Measurements from ENCODE around the gene FRMD4A. TPM values are rescaled to one million over a fixed set of nuclear protein-coding genes. Genes with fewer than 3 reads are reported as not detected.

Gene FRMD4A
- total RNA-seq, 2 donors from 2014 or later = 18.9 to 46.1 TPM

DNA sequence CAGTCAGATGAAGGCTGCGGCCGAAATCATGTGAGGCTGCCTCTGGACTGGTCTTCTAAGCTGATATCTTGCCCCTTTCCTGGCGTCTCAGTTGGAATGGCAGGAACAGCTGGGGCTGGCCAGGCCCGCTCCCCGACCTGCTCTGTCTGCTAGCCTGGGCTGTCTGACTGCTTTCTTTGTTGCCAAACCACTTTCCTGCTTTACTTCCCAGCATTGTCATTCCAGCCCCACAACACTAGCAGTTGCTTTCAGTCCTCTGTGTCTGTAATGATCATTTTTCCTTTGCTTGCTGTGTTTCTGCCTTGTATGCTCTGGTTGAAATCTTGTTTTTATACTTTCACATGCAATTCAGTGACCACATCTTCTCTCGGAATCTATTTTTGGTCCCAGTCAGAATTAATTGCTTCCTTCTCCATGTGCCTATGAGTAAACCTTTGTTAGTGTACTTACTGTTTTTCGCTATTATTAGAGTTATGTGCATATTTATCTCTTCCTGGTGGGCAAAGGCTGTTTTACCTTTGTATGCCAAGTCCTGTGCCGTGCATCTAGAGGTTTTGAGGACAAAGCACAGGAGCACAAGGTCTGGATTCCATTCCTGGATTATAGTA lies 722.4 kb downstream of the FRMD4A start:
- intact Hi-C loops (cut with DNase I) = no loop called here
- peaks cover 0 to 17% of the 10 kb centered on the region in 2 donors for H3K36me3 ChIP-seq (replicated peaks in 1 of 2; ENCODE audit: insufficient read depth in 1 of 2, low read depth in 2 of 2)
- peak overlapping the region in 3 of 4 donors; percentile 49 to 59 (median 58) for H3K27ac ChIP-seq
- ATAC-seq = peak; percentile 65
- H3K4me1 ChIP-seq = no peaks in the 10 kb centered on the region
- no peaks in the 10 kb centered on the region for H3K27me3 ChIP-seq
- DNase-seq = peak in 3 of 4 donors; percentile 15 to 28 (median 18)
- H3K4me3 ChIP-seq = no peak overlapping the region
- WGBS, 2 donors = 63 to 65% methylated on average over 8 of the region's 8 CpGs
- H3K9me3 ChIP-seq = no peaks in the 10 kb centered on the region
- TF ChIP-seq, protein P1, sequence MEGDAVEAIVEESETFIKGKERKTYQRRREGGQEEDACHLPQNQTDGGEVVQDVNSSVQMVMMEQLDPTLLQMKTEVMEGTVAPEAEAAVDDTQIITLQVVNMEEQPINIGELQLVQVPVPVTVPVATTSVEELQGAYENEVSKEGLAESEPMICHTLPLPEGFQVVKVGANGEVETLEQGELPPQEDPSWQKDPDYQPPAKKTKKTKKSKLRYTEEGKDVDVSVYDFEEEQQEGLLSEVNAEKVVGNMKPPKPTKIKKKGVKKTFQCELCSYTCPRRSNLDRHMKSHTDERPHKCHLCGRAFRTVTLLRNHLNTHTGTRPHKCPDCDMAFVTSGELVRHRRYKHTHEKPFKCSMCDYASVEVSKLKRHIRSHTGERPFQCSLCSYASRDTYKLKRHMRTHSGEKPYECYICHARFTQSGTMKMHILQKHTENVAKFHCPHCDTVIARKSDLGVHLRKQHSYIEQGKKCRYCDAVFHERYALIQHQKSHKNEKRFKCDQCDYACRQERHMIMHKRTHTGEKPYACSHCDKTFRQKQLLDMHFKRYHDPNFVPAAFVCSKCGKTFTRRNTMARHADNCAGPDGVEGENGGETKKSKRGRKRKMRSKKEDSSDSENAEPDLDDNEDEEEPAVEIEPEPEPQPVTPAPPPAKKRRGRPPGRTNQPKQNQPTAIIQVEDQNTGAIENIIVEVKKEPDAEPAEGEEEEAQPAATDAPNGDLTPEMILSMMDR (IDR thresholded peaks at IDR 0.05) = no peak
- peak in 1 of 3 donors; percentile 12 for TF ChIP-seq POLR2A (IDR thresholded peaks at IDR 0.05)

DNA sequence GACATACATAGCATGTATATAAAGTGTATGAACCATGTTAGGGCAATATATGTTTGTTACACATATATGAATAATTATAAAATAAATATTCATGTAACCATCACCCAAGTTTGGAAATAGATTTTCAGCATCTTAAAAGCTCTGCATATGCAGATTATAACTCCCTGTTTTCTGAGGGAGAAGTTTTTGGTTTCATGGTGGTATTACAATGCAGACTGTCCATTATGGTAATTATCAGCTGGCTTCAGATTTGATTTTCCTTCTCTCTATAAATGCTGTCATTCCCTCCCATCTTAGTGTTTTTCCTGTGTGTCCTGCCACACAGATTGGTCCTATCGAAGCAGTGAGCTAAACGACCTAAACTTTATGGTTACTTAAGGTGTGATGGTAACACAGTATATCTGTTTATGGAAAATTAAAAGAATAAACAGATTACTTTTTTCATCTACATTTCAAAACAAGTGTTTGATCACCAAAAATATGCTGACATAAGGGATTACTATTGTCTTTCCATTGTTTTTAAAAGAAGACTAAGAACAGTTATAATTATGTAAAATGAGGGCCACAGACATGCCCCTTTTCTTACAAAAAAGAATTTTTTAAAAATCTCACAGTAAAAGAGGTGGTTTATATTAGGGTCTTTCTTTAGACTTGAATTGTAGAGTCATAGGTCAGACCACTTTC lies 726.2 kb downstream of the FRMD4A start:
- DNase-seq (no peak), ATAC-seq (no peak)
- Histone ChIP-seq H3K36me3 (replicated peaks in 1 of 2; ENCODE audit: insufficient read depth in 1 of 2, low read depth in 2 of 2) (peaks cover 0 to 9% of the 10 kb centered on the region in 2 donors), H3K4me1 (no peaks in the 10 kb centered on the region), H3K4me3 (no peak overlapping the region), H3K27ac (no peak overlapping the region), H3K27me3 (no peaks in the 10 kb centered on the region), H3K9me3 (no peaks in the 10 kb centered on the region)
- WGBS, 2 donors = 75 to 84% methylated on average over 2 of the region's 2 CpGs
- TF ChIP-seq POLR2A (IDR thresholded peaks at IDR 0.05) = no peak
- TF ChIP-seq, protein P1 (IDR thresholded peaks at IDR 0.05) = no peak
- intact Hi-C loops (cut with DNase I) = no loop called here

DNA sequence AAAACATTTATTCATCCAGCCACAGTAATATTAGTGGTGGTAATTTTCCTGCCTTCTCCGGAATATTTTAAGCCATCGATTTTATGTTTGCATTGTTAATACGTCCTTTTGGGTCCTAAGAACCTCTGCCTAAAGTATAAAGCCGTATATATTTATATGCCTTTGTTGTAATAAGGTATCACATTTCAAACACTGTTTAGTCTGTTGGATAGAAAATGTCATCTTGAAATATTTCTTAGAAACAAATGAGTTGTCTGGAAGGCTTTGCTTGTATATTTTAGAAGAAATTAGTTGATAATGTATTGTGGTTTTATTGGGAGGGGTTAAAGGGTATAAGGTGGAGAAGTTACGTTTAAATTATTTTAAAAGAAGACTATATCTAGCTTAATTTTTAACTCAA lies 732.8 kb downstream of the FRMD4A start:
- no peaks in the 10 kb centered on the region for H3K9me3 ChIP-seq
- no peak for DNase-seq

DNA sequence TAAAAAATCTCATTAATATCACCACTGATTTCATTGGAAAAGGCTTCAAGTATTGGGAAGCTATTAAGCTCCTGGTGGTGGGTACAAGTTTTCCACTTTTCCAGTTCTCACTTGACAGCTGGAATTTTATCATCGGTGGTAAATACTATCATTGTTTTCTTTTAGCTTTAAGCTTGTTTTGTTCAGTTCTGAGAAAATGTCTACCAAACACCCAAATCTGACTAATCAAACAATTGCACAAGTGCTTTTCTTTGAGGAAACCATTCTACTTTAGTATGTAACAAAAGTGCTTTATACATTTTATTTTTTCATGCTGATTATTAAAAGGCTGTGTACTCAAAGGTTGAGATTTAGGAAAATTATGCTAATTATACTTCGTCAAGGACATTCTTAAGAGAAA lies 736.1 kb downstream of the FRMD4A start:
- Histone ChIP-seq H3K27ac (no peak overlapping the region), H3K36me3 (replicated peaks in 1 of 2; ENCODE audit: insufficient read depth in 1 of 2, low read depth in 2 of 2) (peaks cover 0 to 2% of the 10 kb centered on the region in 2 donors), H3K4me1 (peaks cover 9% of the 10 kb centered on the region), H3K4me3 (no peak overlapping the region), H3K9me3 (no peaks in the 10 kb centered on the region), H3K27me3 (no peaks in the 10 kb centered on the region)
- ATAC-seq (no peak), DNase-seq (no peak)
- intact Hi-C loops (cut with DNase I) = no loop called here
- no peak for TF ChIP-seq POLR2A (IDR thresholded peaks at IDR 0.05)
- TF ChIP-seq, protein P1 (IDR thresholded peaks at IDR 0.05) = no peak
- 50% methylated on average over 2 of the region's 2 CpGs for WGBS, 2 donors

More for the DNA sequence above, 732.8 kb downstream of the FRMD4A start:
- Histone ChIP-seq H3K4me1 (peaks cover 9% of the 10 kb centered on the region), H3K36me3 (replicated peaks in 1 of 2; ENCODE audit: insufficient read depth in 1 of 2, low read depth in 2 of 2) (peaks cover 0 to 1% of the 10 kb centered on the region in 2 donors), H3K4me3 (no peak overlapping the region), H3K27me3 (no peaks in the 10 kb centered on the region), H3K27ac (no peak overlapping the region)
- TF ChIP-seq POLR2A (IDR thresholded peaks at IDR 0.05) = no peak
- TF ChIP-seq, protein P1 (IDR thresholded peaks at IDR 0.05) = no peak
- ATAC-seq = no peak
- WGBS, 2 donors = 84 to 85% methylated on average over 5 of the region's 5 CpGs
- intact Hi-C loops (cut with DNase I) = no loop called here

Small RNA genes within 50 kb of the gene (small RNA-seq; reads per million reads assigned to genes)
- 0.42 reads per million for gene RNA5SP301
